Skin of body (tissue), 1 donor: ENCODE results near the gene STAG2. TPM values are rescaled to one million over a fixed set of nuclear protein-coding genes. Genes with fewer than 3 reads are reported as not detected.

Experiments used
- total RNA-seq: library from RNA; depleted of rRNA; stranded (reverse); fragments of >200 nt; gene quantifications from one replicate; pipeline ENCODE4 v1.2.3, GENCODE V29; 2014

Gene STAG2
- total RNA-seq, 1 donor from 2014 or later: 127 TPM

Other genes with a start within 250 kb of the STAG2 start
- gene THOC2, start 228.7 kb upstream of the STAG2 start, total RNA-seq: 118 TPM
- 34.6 TPM for gene XIAP, start 101.7 kb upstream of the STAG2 start, total RNA-seq